Ovary (tissue), 3 donors: ENCODE data around the gene KCNMA1.

Experiments
- CTCF ChIP-seq, 3 donors: fragments of 450-650 bp in 2 of 3; fragments of 200-600 bp in 1 of 3; IDR thresholded peaks; one replicate each; pipeline versions ENCODE4 v1.5.1 to v1.8.0; 2016 to 2022; ENCODE audit warnings: antibody characterized with exemption in 3 of 3, mild to moderate bottlenecking in 1 of 3
- POLR2A ChIP-seq: fragments of 450-650 bp; IDR thresholded peaks from one replicate; pipeline ENCODE4 v1.6.1; 2017; ENCODE audit warnings: antibody characterized with exemption, mild to moderate bottlenecking, moderate library complexity
- donor health status: DM: no; HTN: no; CAD: no.

GRCh38 chr10:77247031-77247990 lies 390.3 kb downstream of the KCNMA1 start:
- TF ChIP-seq CTCF (IDR thresholded peaks at IDR 0.05) = no peak
- no peak for TF ChIP-seq POLR2A
